Suppressor macrophage treated with lipopolysaccharide for 1 hour (primary cell): Measurements from ENCODE around the gene UNC5C.

ENCODE experiments used
- DNase-seq, 3 donors: peaks; one replicate each; pipeline ENCODE4 v3.0.0-alpha.2; 2020 to 2022

UNC5C gene

DNA sequence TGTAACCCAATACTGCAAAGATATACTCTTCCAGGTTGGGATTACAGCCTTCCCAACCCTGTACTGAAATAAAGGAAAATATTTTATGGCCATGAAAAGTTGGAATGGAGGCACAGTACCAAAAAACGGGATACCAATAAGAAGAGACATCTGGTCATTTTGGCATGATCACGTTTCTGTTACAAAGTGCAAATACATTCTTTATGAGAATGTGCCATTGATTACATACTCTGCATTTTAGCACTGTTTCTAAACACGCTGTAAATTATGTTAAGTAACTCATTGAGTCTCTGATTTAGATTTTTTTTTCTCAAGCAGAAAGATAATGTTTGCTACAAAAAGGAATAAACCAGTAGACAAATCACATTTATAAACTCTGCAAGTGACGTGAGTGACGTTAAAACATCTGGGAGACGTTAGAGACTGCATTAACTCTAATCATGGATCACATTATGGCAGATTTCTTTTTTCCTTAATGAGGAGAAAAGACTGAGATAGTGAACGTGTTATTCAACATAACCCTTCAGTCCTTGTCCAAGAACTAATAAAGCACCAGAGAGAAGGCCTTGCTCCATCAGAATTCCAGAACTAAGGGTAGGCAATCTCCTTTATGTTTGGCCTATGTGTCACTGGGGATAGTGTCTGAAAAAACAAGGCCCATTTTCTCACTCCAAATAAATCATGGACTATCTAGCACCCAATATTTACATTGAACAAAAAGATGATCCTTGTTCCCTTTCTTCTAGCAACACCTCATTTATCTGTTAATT lies 31.0 kb downstream of the UNC5C start:
- no peak for DNase-seq

DNA sequence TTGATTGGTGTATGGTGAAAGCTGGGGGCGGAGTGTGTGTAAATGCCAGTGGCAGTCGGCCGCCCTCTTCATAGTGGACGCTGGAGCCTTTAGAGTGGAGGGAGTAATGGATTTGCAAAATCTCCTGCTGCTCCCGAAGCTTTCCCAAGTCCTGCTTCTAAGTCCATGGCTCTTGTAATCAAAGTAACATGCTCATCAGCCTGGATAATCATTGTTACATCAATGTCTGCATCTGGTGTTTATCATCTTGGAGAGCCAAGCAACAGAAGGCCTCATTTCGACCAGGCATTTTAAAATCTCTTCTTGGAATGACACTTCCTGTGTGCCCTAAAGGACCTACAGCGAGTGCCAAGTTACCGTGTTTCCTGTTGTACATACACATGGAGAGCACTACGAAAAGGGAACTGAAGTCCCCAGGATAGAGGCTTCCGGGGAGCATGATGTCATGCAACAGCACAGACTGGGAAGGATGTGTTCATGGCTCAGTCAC lies 32.2 kb downstream of the UNC5C start:
- peak; percentile 9 to 27 (median 24) for DNase-seq

DNA sequence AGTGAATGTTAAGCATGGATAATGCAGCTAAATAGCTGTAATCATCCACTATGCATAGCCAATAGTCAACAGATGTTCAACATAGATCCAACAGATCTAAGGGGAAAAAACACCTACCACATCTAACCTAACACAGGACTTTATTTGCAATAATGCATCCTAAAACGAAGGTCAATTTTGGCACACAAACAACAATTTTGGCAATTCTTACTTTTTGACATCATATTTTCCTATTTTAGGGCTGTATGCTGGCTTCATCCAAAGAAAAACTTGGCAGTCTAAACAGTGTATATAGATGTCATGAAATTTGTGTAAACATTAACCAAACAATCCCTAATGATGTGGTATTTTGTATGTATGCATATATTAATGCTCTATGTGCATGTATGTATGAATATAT lies 33.2 kb downstream of the UNC5C start:
- no peak for DNase-seq

DNA sequence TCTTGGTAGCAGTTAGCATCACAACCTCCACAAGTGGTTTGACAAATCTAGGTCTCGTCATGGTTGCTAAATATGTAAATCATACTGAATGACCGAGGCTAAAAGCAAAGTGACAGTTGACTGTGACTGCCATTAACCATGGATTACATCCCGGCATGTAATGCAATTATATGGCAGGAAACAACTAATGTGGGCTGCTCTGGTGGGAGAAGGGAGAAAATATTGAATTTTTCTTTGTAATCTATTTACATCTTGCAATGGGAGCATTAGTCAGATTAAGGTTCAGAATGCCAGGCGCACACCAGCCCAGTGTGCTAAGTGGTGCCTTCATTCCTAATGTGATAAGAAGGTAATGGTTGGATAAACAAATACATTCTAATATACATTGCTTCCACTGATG lies 35.8 kb downstream of the UNC5C start:
- no peak for DNase-seq

DNA sequence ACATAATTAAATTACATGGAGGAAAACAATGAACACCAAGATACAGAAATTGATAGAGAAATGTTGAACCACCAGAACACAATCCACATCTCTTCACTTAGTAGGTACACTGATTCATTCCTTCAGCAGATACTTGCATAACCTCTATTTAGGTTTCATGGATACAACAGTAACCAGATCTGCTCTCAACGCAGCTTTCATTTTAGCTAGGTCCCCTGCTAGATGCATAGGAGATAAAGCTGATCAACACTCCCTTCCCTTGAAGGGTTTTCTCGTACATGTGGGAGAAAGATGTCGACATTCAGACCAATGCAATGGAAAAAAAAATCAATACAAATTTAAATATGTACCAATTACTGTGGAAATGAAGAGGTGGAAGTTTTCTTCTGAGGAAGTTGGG lies 37.3 kb downstream of the UNC5C start:
- DNase-seq, result no peak

DNA sequence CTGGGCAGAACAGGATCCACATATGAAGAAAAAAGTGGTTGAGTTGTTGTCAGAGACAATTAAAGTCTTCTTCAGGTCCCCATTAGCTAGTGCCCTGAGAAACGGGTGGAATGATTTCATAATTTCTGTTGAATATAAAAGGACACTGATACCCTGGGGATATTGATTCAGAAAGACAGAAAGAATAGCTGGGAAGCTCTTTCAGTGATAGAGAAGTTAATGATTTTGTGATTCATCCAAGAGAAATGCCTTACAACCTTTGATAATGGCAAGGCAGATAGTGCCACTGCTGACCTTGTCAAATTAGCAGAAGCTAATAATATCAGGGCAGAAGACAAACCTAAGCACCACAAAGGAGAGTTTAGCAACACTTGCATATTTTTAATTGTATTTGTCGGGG lies 37.9 kb downstream of the UNC5C start:
- DNase-seq, result no peak

DNA sequence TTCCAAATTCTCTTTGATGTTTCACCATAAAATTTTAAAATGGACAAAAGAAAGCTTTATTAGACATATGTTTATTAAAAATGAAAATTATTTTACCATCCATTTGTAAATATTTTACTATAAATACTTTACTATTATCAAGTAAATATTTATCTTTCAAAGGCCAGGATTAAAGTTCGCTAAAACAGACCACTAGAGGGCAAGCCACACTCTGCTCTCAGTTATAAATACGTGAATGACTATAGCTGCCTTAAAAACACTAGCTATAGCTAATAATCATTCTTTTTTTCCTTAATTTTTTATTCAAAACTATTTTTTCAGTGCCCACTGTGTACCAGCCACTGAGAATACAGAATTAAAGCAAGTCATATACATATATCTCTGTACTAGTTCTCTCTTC lies 38.6 kb downstream of the UNC5C start:
- peak; percentile 38 to 50 (median 45) for DNase-seq

DNA sequence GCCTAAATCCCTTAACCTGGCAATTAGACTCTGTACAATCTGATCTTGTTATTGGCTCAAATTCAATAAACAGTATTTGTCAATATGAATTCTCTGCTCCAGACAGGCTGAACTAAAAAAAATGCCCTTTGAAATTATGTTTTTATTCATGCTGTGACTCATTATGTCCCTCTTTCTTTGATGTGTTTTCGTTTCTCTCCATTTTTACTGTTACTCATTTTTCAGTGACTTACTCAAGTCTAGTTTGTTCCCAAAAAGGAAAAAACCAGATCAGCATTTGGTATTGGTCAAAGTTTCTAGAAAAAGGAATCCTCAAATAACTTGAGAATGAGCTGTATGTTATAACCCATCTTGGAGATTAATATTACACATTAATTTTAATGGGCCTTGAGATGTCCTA lies 40.4 kb downstream of the UNC5C start:
- peak in 1 of 3 donors; percentile 10 for DNase-seq

DNA sequence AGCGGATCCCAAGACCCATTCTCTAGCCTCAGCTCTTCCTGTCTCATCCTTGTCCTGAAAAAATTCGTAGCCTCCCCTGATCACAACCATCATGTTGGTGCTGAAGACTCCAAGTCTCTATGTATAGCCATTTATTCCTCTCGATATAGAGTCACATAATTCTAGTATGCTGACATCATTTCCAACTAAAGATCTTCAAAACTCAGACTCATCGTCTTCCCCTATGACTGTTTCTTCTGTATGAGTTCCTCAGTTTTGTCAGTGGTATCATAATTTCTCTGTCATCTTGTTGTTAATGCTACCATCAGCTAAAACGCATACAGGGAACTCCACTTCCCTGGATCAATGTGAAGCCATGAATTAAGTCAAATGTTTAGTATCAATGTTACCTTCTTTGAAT lies 41.2 kb downstream of the UNC5C start:
- DNase-seq, result no peak

DNA sequence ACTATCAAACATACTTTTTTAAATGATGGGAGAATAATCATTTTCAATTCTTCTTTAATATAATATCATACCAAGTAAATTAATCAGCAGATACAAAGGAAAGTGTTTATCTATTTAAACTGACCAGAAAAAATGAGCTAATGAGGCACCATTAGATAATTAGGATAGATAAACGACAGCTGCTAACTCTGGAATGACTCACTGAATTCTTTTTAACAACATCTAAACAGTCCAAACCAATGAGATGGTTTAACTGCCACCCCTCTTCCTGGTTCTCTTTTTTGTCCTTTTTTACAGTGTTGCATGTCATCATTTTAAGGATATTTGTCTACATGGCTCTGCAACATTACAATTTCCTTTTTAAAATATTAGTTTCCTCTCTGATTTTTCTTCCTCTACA lies 41.6 kb downstream of the UNC5C start:
- no peak for DNase-seq

DNA sequence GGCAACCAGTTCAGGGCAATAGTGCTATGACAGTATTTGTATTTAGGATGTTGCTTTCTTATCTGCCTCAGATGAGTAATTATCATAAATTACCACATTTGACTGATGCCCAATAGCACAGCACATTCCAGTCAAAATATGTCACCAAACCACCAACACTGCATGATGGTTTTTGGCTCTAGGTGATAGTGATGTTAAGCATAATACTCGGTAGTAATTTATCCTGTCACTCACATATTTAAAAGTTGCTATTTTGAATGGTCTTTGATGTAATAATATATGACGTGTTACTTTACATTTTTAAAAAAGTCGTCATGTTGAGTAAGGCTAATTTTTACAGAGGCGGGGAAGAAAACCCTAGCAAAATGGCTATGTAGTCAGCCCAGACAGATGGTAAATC lies 42.5 kb downstream of the UNC5C start:
- no peak for DNase-seq

DNA sequence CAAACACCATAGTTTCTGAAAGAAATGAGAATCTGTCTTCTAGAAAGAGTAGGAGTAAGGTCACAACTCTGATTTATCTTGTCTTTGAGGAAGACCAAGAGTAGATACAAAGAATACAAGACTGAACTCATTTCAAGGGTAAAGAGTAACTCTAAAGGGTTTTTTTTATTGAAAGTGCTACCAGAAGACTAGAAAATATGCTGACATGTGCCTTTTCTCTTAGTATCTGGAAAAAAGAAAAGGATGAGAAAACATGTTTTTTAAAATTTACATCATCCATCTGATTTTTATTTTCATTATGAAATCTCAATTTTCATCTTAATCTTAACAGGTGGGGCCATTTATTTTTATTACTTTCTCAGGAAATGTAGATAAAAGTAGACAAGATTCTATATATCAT lies 43.0 kb downstream of the UNC5C start:
- DNase-seq, result no peak

DNA sequence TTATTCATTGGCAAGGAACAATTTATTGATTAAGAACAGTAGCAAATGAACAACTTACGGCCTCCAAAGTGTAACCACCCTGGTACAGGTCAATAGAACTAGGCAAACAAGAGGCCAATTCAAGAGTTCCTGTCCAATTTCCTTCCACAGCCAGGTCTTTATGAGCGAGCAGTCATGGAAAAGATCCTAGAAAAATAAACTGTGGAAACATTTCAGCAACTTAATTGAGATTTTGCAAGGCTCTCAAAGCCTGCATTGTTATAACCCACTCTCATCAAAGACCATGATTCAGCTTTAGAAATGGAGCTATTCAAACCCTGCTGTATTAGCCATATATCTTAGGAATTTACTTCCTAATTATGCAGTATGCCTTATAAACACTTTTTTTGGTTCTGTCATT lies 43.6 kb downstream of the UNC5C start:
- DNase-seq, result no peak

DNA sequence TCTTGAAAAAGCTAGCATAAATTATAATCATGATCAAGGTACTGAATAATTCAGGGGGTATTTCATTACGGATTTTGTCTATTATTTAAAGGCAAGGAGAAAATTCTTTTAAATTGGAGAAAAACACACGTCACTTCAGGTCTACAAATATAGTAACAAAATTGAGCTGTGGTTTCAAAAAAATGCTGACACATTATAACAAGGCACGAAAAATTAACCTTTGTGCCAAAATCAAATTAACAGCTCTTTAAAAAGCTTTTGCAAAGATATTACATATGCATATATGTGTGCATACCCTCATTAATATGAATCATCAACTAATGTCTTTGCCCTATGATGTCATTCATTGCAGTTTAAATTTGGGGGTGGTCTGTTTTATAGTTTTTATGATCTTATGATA lies 44.3 kb downstream of the UNC5C start:
- DNase-seq, result no peak

DNA sequence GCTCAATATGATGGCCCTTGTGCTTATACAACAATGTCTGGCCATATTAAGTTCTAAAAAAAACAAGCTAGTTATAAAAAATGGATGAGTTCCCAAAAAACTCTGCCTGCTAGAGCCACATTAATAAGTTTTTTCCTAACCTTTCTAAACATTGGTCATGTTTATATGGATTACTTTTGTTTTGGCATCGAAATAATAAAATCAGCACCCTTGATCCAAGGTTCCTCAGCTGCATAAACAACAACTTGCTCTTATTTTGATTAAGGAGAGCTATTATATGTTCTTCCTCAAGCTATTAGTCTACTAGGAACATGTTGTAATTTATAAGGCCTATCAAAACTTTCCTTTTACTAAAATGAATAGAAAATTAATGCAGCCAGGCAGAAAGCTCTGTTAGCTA lies 48.4 kb downstream of the UNC5C start:
- no peak for DNase-seq

DNA sequence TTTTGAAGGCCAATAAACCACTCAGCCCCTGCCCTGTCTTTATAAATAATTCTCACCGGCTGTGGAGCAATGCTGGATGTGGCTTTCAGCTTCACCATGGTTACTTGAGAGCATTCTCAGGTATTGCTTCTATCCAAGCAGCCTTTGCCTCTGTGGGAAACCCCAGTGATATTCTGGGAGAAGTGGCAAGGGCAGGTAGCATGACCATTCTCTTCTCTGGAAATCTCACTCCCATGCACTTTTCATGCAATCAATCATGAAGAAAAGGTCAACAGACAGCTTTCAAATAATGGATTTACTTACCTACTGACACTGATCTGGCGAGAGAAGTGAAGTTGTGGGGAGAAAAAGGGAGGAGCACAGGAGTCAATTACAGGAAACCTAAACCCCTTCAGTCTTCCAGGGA lies 49.5 kb downstream of the UNC5C start:
- DNase-seq, result no peak

DNA sequence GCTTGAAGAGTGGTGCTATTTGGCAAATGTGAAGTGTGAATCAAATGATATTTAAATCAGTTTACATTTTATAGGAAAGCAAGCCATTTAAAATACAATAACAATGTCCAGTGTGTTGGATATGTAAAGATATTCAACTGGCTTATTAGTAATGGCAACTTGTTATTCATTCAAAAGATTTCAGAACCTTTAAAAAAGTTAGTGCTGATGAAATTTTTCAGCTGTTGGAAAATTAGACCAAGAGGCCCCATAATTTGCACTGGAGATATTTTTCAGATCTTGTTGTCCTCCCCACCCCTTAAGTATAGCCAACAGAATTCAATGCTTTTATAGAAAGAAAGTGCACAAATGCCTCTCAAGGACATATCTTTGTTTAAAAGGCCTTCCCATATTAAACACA lies 54.6 kb downstream of the UNC5C start:
- no peak for DNase-seq

DNA sequence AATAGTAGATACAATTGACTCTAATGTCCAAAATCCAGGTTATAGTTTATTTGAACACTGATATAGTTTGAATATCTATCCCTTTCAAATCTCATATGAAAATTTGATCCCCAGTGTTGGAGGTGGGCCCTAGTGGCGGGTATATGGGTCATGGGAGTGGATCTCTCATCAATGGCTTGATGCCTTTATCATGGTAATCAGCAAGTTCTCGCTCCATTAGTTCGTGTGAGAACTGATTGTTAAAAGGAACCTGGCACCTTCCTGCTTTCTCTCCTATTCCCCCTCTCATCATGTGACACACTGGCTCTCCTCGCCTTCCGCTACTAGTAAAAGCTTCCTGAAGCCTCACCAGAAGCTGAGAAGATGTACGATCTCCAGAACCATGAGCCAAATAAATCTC lies 70.1 kb downstream of the UNC5C start:
- DNase-seq, result no peak

DNA sequence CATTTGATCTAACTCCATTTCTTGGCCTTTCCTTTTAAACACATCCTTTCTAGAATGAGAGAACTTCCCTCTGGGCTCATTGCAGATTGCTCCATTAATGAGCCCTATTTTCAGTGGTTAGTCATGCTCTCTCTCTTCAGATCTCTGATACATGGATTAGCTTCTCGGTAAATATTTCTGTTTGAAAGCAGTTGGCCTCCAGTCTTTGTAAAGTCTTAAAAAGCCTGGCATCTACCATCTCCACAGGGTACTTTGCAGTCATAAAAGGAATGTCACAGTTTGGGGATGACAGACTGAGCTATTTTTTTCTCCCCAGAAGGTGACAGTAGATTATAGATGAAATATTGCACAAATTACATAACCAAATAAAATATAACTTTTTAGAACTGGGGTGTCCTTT lies 72.7 kb downstream of the UNC5C start:
- DNase-seq, result no peak

DNA sequence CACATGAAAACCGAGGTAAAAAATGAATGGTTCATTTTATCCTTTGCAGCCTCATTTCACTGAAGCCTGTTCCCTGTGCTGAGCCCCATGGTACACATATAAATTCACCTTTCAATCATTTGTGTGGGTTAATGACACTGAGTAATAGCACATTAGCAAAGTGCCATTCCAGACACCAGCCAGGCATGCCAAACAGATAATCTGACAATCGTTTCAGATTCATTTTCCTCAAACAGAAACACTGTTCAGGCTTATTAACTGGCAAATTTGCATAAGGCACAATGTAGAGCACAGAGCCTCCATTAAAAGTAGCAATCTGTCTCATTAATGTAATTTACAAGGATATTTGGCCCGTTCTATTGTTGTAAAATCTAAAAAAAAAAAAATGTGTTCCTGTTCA lies 76.2 kb downstream of the UNC5C start:
- DNase-seq, result no peak

DNA sequence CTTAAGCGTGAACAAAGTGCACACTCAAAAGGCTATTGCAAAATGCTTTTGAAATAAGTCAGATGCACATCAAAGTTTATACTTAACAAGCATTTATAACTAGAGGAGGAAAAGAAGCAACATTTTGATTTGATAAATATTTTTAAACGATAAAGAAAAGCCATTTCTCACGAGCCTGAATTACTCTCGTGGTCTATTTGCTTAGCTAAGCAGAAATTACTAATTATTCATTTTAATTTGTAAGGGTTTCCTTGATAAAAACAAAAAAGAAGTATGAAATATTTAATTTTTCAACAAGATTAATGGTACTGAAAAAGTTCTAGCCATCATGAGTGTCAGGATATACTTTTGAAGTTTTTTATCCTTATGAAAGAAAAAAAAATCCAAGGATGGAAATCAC lies 78.2 kb downstream of the UNC5C start:
- DNase-seq, result no peak

DNA sequence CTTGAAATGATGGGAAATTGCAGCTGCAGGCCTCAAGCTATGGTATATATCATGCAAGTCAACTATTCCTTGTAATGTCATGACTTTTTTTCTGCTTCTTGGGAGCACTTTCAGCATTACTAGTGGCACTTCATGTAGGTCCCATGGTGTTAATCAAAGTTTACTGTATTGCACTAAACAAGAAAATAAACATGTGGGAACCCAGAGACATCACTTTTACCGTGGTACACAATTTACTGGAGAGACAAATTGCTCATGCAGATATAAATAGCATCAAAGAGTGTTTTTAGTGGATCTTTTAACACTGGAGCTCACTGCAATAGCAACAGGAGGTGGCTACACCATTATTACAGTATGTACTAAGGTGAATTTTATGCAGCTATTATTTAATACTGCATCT lies 79.2 kb downstream of the UNC5C start:
- DNase-seq, result no peak

DNA sequence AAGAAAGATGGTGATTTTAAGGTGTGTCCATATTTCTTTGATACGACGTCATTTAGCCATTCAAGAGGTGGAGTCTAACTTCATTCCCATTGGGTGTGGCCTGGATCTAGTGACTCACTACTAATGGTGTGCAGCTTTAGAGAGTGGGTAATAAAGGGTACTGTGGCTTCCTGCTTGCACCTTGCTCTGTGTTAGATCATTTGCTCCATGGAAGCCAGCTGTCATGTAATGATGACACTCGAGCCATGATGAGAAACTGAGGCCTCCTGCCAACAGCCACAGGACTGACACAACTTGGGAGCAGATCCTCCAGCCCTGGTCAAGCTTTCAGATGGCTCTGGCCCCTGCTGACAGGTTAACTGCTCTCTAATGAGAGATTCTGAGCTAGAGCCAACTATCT lies 82.0 kb downstream of the UNC5C start:
- no peak for DNase-seq

DNA sequence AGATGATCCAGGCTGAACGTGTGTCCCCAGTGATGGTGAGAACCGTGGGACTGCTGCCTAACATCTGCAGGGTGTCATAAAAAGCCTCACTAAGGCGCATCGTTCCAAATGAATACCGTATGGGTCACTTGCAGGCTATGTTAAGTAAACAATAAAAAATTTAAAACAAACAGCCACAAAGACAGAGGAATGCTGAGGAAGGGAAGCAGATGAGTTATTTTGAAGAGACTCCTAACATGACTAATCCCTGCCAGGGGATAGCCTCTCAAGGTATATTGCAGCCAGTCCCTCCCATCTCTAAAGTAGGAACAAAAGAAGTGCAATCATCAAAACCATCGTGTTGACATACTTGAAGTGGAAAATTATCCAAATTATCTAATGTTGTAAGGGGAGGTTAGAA lies 83.8 kb downstream of the UNC5C start:
- no peak for DNase-seq

DNA sequence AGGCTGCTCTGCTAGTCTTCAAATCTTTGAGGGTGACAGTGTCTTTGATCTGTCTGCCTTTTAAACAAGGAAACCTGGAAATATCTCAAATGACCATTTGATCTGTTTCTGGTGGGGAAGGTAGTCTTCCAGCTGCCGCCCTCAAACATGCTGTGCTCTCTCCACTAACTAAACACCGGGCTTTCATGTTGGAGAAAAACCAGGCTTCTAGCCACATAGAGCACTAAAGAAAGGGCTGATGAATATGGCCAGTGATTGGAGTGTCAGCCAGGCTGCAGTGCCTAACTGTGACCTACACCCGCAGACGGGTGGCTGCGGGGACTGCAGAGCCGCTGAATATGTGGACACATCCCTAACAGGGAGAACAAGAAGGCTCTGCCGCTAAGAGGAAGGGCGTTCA lies 85.9 kb downstream of the UNC5C start:
- no peak for DNase-seq
